IPS-18c (cell line): Measurements from ENCODE around the gene HS3ST1.

Experiments used
- H3K4me3 ChIP-seq: 2 replicates; pipeline ENCODE4 v1.7.0; 2013; ENCODE audit warnings: low read depth, mild to moderate bottlenecking, low read length, moderate library complexity; ENCODE audit not compliant: insufficient read depth
- H3K9me3 ChIP-seq: one replicate; pipeline ENCODE4 v1.6.1; 2013; ENCODE audit warnings: mild to moderate bottlenecking, low read length, moderate library complexity; ENCODE audit not compliant: control insufficient read depth, insufficient read depth

HS3ST1 gene

DNA sequence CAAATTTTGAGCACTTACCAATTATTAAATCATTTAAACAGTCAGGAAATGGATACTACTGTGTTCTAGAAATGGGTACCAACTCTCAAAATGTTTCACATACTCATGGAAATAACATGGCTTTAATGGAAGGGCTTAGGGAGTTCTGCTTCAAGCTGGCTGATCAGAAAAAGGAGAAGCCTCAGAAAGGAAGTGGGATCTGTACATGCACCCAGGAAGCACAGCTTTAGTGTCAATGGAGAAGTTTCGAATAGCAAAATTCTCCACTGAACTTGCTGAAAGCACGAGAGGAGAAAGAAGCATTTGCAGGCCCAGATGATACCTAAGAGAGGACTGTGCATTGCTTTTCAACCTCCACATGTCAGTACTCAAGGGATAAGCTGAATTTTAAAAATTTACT lies 11.1 kb upstream of the HS3ST1 start:
- H3K9me3 ChIP-seq: no peaks in the 10 kb centered on the region
- no peak overlapping the region for H3K4me3 ChIP-seq

DNA sequence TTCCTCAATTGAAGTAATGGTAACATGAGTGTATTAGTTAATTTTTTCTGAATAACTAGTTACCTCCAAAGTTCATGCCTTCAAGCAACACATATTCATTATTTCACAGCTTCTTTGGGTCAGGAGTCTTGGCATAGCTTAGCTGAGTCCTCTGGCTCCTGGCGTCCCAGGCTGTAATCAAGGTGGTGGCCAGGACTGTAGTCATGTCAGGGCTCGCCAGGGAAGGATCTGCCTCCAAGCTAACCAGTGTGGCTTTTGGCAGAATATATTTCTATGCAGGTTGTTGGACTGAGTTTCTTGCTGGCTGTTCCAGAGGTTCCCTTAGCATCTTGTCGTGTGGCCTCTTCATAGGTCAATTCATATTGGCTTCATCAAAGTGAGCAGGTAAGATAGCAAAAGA lies 10.0 kb upstream of the HS3ST1 start:
- Histone ChIP-seq H3K4me3 (no peak overlapping the region), H3K9me3 (no peaks in the 10 kb centered on the region)

DNA sequence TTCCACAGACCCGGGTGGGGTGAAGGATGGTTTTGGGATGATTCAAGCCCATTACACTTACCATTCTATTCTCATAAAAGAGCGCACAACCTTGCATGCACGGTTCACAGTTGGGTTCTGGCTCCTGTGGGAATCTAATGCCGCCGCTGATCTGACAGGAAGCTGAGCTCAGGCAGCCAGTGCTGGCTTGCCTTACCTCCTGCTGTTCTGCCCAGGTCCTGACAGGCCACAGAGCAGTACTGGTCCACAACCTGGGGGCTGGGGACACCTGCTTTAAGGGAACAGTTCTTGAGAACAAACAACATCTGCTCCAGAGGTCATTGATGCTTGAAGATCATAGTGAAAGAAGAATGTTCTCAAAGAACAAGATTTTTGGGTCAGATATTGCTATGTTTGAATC lies 8.0 kb upstream of the HS3ST1 start:
- Histone ChIP-seq H3K4me3 (no peak overlapping the region), H3K9me3 (no peaks in the 10 kb centered on the region)

DNA sequence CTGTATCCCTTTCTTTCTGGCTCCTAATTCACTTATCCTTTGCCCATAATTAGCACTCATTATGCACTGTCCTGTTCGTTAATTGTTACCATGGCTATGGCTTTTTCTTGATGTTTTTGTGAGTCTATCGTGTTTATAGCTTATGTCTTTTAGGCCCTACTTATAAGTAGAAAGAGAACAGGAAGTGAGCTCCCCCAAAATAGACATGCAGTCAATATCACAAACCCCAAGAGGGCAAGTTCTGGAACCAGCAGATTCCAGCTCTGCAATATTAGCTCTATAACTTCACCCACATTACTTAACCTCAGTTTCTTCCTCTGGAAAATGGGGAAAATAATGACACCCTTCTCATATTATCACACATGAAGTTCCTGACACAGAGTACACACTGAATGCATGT lies 7.4 kb upstream of the HS3ST1 start:
- Histone ChIP-seq H3K9me3 (no peaks in the 10 kb centered on the region), H3K4me3 (no peak overlapping the region)

DNA sequence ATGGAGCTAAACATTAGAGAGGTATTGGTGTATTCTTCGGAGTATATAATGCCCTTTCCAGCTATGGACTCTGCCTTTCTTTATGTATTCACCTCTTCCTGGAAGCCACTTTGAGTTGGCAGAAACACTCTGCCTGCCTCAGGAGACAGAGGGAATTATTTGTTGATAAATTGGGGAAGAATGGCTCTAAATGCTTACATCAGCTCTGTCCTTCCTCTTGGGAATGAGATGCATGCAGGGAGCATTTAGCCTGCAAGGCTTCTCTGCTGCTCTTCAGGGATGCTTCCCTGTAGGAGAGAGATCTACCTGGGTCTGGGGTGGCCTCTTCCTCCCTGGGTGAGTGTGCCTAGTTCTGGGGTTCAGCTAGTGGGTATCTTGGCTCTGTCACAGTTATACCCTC lies 6.9 kb upstream of the HS3ST1 start:
- Histone ChIP-seq H3K4me3 (no peak overlapping the region), H3K9me3 (no peaks in the 10 kb centered on the region)

DNA sequence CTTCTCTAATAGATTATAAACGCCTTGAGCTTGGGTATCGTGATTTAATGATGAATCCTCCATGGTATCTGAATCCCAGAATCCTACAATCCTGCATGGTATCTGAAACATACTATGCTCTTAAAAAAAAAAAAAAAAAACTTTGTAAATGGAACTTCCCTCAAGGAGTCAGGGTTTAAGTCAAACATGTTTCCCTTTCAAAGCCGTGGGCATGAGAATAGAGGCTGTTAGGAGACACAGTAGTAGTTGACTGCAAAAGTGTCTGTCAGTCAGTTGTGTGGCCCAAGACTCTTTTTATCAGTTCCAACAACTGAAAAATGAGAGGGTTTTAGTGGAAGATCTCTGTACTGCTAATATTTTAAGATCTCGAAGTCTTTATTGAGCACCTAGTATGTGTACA lies 2.4 kb upstream of the HS3ST1 start:
- Histone ChIP-seq H3K9me3 (no peaks in the 10 kb centered on the region), H3K4me3 (no peak overlapping the region)

DNA sequence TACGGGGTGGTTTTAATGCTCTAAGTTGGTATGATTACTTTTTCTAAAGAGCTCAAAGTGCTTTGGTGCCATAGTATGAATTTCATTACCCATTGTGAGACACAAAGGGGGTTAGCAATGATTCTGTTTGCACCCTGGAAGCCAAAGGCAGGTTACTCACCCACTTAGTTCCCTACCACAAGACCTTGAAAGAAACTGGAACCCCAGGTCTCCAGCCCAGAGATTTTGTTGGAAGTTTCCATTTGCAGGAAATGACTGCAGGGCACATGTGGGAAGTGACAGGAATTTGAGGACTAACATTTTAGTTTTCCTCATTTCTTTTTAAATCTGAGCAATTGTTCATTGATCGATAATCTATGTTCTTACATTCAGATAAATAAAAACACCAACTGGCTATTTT lies 1.8 kb upstream of the HS3ST1 start:
- H3K9me3 ChIP-seq: no peaks in the 10 kb centered on the region
- H3K4me3 ChIP-seq: no peak overlapping the region

DNA sequence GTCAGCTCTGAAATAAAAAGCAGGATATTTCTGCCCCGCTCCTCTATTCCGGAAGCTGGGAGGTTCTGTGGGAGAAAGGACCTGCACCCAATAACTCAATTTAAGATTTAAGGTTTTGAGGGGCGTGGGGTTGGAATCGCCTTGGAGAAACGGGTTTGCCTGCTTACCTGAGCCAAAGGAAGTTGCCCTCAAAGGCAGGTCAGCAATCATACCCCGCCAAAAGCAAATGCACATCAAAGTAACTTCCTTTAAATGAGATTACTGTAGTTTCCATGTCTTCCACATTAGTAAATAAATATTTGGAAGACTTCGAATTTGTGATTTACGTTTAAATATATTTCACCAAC lies 978 bp upstream of the HS3ST1 start:
- Histone ChIP-seq H3K9me3 (no peaks in the 10 kb centered on the region), H3K4me3 (peak overlapping the region; percentile 74)

DNA sequence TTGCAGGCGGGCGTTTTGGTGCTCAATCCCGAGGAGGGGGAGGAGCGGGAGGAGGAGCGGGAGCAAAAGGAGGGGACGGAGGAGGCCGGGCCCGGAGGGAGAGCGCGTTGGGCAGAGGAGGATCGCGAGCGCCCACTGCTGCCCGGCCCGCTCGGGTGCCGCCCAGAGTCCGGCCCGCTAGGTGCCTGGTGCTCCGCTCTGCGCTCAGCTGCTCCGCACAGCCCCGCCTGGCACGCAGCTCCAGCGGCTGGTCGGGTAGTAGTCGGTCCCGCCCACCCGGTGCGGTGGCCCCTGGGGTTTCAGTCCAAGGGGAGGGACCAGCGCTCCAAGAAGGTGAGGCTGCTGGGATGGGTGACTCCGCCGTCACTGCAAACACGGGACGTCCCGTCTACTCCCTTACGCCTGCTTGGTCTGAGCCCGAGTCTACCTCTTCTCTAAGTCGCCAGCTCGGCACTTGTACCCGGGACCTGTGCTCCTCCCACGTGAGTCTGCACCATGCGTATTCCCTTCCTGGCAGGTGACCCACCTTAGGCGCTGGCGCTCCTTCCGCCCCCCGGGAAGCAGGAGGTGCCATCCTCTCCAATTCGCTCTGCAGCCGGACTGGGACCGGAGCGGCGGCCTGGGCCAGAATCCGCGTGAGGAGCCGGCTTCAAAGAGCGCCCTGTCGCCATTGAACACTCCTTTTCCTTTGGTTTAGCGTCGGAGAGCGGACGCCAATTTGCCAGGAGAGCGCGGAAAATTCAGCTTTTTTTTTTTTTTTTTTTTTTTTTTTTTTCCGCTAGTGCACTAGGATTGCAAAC lies 405 bp upstream of the HS3ST1 start:
- H3K9me3 ChIP-seq: peaks cover 2% of the 10 kb centered on the region
- H3K4me3 ChIP-seq: peak overlapping the region; percentile 74

DNA sequence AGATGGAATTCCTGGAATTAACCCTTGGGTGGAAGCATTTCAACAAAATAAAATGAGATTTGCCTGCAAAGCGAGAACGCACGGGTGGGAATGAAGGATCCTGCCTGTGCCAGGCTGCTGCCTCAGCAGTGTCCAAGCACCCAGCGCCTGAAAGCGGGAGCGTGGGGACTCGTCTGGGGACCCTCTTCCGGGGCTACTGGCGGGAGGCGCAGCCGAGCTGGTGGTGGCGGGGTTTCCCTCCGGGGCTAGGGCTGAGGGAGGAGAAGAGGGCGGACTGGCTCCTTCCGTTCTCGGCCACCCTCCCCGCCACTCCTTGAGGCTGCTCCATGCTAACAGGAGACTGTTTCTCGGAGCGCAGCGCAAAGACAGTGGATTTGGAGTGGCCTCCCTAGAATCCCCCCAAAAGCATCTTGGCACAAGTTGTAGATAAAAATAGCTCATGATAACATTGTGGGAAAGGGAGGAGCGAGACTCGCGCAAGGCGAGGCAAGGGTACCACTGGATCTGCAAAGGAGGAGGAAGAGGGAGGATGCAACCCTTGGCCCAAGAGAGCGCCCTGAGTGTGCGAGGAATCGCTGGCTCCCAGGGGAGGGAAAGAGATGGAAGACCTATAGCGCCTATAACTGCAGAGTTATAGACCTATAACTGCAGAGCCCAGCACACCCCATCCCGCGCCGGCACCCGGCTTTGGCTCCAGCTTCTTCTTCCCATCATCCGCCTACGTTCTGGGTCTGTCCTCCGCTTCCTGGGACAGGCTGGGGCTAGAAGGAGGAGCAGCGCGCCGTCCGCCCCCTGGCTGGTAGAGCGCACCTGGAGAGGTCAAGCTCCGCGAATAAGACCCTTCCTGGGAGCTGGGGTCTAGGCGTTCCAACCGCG lies 1.3 kb downstream of the HS3ST1 start:
- H3K4me3 ChIP-seq: peak overlapping the region; percentile 74
- peaks cover 2% of the 10 kb centered on the region for H3K9me3 ChIP-seq

DNA sequence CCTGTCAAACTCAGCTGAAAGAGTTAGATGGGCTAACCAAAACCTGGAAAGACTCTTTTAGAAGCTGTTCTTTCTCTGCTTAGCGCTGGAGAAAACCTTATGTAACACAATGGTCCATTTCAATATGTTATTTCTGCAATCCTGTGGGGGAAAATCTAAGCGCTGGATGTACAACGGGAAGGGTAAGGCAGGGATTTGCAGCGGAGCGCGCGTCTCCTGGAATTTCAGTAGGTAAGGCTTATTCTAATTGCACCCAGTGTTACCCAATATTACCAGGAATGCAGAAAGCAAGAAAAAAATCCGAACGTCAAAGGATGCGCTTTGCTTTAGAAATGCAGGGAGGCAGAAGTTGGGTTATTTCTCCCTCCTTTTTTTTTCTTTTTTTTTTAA lies 2.0 kb downstream of the HS3ST1 start:
- Histone ChIP-seq H3K4me3 (peak overlapping the region; percentile 74), H3K9me3 (peaks cover 2% of the 10 kb centered on the region)

DNA sequence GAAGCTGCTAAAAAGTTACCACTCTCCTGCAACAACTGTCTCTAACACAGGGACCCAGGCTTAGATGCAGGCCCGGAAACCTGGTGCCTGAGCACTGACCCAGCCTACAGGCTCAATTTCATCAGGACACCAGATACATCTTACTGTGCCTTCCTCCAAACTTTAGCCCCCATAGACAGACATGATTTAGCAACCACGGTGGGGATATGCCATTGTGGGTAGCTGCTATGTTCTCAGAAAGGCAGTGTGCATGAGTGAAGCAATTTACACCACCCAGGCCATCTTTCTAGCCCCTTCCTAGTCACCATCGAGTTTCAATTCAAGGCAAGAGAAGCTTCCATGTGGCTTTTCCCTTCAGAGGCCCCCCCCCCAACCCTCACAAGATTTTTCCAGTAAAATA lies 2.7 kb downstream of the HS3ST1 start:
- H3K4me3 ChIP-seq: no peak overlapping the region
- H3K9me3 ChIP-seq: peaks cover 2% of the 10 kb centered on the region

DNA sequence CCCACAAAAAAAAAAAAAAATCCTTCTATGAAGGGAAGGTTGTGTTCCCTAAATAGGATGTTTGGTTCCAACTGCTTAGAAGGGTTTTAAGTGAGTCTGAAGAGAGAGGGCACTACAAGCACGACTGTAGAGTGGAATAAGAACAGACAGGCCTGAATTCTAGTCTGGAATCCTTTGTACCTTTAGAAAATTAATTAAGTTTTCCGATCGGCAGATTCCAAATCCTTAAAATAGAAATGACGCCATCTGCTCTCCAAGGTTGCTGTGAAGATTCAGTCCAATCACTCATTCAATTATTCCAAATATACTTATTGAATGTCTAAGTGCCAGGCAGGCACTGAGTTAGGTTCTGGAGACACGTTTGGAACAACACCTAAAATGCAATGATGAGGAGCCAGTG lies 3.8 kb downstream of the HS3ST1 start:
- no peak overlapping the region for H3K4me3 ChIP-seq

DNA sequence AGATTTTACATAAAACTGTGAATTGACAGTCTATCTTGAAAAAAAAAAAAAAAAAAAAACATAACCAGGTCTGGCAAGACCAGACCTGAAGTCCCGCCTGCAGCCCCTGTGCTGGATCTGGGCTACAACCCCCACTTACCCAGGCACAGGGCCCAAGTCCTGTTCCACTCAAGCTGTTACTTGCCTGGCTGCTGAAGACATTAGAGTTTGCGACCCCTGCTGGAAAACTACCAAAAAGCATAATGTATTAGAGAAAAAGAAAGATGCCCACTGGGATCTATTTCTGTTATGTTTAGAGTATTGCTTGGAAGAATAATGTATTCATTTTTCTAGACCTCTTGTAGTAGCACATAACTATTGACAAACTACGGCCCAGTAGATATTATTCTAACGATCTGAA lies 4.7 kb downstream of the HS3ST1 start:
- Histone ChIP-seq H3K9me3 (peaks cover 2% of the 10 kb centered on the region), H3K4me3 (no peak overlapping the region)

More for the DNA sequence above, 3.8 kb downstream of the HS3ST1 start:
- H3K9me3 ChIP-seq: peaks cover 2% of the 10 kb centered on the region

DNA sequence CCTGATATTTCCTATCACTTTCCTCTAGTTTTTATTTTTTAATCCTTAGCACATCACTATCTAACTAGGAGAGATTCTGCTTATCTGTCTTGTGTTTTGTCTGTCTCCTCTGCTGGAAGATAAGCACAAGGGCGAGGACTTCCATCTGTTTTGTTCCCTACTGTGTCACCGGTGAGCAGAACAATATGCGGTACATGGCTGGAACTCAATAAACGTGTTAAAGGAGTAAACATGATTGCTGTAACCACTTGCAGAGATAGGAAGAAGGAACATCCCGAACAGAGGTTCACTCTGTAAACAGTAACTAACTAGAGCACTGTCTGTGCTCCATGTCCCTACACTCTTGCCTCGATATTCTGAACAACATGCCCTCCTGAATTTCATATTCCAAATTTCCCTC lies 5.2 kb downstream of the HS3ST1 start:
- peaks cover 2% of the 10 kb centered on the region for H3K9me3 ChIP-seq
- H3K4me3 ChIP-seq: no peak overlapping the region

DNA sequence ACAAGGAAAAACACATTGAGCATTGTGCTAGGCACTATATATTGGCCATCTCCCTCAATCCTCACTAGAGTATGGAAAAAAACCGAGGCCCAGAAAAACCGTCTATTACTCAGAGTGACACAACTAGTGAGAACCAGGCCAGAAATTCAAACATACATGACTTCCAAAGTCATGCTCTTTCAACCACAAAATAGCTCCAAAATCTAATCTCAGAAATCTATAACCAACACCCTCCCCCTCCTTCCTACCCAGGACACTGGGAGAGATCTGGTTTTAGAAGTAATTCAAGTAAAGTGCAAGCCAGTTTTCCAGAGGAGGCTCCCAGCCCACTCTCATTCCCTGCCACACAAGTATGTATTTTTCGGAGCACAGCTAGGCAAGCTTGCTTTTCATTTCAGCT lies 7.6 kb downstream of the HS3ST1 start:
- H3K9me3 ChIP-seq: peaks cover 2% of the 10 kb centered on the region
- no peak overlapping the region for H3K4me3 ChIP-seq

DNA sequence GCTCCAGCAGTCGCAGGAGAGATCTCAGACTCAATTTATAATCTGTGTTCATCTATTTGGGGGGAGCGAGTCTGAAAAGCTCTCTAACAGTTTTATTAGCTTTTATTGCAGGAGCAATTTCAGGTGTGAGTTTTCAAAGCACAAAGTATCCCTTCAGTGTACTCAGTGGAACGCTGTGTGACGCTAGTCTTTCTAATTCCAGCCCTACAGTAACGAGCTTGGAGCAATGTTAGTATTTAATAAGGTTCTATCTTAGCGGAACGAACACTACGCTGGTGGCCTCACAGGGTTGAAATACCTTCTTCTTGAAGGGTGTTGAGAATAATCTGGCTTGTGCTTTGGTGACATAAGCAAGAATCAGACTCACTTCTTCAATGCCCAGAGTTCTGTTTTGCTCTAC lies 8.4 kb downstream of the HS3ST1 start:
- no peak overlapping the region for H3K4me3 ChIP-seq
- peaks cover 2% of the 10 kb centered on the region for H3K9me3 ChIP-seq

DNA sequence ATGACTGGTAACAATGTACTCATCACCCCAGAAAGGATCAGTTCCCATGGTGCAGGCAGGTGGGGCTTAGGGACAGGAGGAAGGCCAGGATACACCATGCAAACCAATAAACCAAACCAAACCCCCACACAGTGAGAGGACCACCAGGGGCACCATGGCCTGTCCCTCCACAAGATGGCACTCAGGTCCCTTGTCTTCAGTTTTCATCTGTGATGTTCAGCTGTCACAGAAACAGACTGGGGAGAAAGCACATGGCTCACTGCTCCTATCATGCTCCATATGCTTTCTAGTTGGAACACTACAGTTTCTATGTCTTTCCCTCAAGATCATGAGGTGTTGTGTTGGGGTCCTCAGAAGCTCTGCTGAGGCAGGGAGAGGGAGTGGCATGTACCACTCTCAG lies 10.1 kb downstream of the HS3ST1 start:
- Histone ChIP-seq H3K4me3 (no peak overlapping the region), H3K9me3 (no peaks in the 10 kb centered on the region)
